Measurements from ENCODE around the gene KLK2.
A peak's percentile ranks its signal among the peaks of the same experiment; 100 is the strongest.
"Not testable (repeated sequence)": the region's sequence is repeated elsewhere in the genome, so short reads cannot be mapped to it uniquely, and the experiment has no call there.

KLK2 gene

DNA sequence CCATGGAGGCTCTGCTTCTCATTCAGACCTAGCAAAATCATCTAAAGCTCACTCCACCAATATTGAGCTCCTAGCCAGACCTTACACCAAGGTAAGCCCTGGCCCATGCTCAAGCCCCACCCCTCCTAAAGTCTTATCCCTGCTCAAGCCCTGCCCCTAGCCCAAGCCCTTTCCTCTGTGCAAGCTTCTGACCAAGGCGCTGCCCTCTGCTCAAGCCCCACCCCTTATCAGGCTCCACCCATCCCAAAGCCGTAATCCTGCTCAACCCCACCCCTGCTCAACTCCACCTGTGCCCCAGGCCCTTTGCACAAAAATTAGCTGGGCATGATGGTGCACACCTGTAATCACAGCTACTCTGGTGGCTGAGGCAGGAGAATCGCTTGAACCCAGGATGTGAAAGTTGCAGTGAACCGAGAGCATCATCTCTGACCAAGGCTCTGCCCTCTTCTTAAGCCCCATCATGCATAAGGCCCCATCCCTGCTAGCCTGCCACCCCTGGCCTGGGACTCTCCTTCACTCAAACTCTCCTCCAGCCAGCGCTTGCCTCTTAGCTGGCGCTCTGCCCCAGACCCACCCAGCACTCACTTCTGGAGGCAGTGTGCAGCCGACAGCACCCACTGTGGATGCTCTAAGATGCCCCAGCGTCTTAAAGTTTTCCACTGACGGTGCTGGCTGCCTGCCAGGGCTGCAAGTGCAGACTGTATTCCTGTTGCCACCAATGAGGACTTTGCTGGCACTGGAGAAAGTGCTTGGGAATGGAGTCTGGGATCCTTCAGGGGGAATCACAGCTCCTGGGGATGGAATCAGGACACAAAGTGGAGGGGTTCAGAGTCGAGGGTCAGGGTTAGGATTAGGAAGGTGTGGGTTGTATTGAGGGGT lies 21.5 kb downstream of the KLK2 start:
- DNase-seq = no peak

DNA sequence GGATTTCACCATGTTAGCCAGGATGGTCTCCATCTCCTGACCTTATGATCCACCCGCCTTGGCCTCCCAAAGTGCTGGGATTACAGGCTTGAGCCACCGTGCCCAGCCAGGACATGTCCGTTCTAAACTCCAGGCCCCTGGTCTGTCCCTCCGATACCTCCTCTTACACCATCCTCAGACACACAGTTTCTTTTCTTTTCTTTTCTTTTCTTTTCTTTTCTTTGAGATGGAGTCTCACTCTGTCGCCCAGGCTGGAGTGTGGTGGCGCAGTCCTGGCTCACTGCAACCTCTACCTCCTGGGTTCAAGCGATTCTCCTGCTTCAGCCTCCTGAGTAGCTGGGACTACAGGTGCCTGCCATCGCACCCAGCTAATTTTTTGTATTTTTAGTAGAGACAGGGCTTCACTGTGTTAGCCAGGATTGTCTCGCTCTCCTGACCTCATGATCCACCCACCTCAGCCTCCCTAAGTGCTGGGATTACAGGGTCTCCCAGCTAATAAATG lies 22.9 kb downstream of the KLK2 start:
- DNase-seq = not testable (repeated sequence)

DNA sequence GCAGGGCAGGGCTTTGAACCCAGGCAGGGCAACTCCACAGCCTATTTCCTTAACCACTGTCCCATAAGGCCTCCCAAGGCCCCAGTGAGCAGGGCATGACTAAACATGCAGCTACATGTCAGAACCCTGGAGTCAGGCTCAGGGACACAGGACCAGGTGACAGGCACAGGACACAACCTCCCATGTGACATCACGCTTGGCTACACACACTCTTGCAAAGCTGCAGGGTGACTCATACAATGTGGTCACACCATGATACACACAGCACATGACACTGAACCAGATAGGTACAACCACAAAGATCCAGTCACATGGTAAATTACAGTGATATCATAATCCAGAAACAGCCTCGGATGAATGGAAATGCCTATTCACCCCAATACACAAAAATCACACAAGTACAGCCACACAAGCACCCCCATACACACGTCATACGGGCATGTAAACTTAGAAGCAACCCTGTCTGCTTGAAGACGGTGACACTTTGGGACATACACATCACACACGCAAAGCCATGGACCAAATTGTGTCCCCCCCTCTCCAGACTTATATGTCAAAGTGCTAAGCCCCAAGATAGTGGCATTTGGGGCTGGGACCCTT lies 23.5 kb downstream of the KLK2 start:
- DNase-seq = no peak

DNA sequence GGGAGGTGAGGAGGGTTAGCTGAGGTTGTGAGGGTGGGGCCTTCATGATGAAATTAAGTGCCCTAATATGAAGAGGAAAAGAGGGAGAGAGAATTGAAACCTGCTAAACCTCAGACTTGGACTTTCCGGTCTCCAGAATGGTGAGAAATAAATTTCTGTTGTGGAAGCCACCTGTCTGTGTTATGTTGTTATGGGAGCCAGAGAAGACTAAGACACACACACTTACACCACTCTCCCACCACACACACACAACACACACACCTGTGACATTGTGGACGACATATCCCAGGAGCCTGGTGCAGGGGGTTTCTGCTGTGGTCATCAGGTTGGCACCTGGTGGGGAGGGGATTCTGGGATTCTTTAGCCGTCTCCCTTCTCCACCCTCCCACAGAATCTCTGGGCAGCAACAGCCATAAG lies 24.0 kb downstream of the KLK2 start:
- no peak for DNase-seq

DNA sequence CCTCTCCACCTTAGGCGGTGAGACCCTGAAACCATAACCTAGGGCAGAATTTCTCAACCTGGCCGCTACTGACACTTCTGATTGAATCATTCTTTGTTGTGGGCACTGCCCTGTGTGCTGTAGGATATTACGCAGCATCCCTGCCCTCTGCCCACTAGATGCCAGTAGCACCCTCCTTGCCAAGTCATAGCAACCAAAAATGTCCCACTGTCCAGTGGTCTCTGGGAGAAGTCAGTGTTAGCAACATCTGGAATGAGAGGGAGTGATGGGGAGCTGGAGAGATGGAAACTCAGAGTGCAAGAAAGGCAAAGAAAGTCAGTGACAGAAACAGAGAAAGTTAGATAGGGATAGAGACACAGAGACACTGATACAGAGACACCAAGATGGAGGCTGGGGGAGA lies 24.4 kb downstream of the KLK2 start:
- DNase-seq = no peak

DNA sequence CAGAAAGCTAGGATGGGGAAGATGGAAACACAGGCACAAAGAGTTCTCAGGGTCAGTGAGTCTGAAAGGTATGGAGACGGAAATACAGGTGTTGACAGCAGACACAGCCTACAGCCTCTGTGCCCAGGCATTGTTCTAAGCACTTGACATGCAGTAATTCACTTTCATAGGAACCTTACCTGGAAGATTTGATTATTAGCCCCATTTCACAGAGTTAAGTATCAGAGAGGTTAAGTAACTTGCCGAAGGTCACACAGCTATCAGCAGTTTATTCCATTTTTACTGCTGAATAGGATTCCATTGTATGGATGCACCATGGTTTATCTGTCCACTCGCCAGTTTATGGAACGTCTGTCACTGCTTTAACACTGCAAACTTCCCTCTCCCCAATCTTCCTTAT lies 24.8 kb downstream of the KLK2 start:
- DNase-seq = no peak

DNA sequence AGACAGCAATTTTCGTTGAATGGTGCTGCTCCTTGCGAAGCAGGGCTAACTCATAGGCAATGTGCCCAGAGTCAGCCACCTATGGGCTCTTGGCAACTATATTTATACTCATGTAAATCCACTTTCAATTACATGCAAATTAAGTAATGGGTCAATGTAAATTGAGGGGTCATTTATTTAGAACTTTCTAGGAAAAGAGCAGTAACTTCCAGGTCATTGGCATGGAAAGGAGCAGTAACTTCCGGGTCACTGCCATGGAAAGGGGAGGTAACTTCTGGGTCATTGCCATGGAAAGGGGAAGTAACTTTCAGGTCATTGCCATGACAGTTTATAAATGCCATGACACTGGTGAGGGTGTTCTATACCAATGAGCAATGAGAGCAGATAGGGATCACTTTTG lies 26.3 kb downstream of the KLK2 start:
- DNase-seq = no peak

DNA sequence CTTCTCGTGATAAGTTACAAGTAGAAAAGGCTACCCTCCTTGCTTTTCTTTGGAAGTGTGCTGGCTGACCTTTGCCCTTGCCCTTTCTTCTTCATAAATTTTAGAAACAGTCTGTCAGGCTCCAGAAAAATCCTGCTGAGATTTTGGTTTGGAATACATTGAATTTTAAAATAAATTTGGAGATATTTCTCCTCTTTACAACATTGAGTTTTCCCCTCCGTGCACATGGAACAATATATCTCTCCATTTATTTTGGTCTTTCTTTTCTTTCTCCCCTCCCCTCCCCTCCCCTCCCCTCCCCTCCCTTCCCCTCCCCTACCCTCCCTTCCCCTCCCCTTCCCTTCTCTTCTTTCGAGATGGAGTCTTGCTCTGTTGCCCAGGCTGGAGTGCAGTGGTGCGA lies 29.4 kb downstream of the KLK2 start:
- no peak for DNase-seq

DNA sequence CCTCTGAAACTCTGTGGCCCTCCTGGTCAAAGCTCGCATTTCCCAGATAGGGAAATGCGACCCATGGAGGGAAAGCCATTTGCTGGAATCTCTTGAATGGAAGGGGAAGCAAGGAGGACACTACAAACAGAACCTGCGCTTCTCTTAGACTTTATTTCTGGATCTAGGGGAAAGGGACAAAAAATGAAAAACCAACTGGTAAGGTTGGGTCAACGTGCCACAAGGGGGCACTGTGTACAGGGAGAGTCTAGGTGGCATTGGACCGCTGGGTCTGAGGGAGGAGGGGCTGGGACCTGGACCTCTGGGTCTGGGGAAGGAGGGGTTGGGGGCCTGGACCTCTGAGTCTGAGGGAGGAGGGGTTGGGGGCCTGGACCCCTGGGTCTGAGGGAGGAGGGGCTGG lies 33.0 kb downstream of the KLK2 start:
- no peak for DNase-seq

DNA sequence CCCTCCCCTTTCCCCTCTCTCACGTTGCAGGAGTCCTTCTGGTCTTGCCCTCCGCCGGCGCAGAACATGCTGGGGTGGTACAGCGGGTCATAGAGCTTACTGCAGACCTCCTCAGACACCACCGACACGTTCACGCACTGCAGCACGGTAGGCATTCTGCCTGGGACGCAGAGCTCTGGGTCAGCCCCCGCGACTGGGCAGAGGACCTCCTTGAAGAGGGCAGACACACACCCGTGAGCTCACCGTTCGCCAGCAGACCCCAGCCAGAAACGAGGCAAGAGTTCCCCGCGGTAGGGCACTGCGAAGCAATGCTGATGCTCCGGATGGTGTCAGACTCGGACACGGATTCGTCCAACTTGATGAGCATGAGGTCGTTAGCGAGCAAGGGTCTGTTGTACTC lies 35.1 kb downstream of the KLK2 start:
- DNase-seq = no peak

DNA sequence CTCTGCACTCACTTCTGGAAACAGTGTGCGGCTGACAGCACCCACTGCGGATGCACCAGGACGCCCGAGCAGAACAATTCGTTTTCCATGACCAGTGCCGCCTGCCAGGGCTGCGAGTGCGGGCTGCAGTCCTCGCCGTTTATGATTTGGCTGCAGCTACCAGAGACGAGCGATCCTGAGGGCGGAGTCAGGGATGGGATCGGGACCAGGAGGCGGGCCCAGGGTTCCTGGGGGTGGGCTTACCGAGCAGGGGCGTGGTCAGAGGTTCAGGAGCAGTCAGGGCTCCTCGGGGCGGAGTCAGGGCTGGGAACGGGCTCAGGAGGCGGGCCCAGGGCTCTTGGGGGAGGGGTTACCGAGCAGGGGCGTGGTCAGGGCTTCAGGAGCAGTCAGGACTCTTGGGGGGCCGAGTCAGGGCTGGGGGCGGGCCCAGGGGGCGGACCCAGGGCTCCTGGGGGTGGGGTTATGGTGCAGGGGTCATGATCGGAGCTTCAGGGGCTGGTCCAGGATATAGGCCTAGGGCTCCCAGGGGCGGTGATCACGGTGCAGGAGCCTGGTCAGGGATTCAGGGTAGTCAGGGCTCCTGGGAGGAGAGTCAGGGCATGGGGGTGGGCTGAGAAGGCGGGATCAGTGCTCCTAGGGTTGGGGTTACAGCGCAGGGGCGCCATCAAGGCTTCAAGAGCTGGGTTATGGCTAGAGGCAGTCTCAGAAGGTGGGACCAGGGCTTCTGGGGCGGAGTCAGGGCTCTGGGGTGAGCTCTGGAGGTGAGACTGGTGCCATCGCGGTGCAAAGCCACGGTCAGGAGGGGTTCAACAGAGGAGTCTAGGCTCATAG lies 36.2 kb downstream of the KLK2 start:
- DNase-seq = peak; percentile 87

DNA sequence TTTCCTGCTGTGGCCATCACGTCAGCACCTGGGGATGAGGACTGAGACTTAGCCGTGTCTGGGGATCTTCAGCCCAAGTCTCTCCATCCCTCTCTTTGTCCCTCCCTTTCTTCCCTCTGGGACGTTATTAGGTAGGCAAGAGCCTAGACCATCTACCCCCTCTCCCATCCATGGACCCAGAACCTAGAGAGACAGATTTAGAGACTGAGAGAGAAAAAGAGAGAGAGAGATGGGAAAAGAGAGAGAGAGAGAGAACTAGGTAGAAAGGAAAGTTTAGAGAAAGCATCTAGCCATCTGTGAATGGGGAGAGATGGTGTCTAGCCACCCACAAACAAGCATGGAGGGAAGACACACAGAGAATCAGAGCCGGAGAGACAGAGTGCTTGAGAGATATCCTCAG lies 37.5 kb downstream of the KLK2 start:
- no peak for DNase-seq

DNA sequence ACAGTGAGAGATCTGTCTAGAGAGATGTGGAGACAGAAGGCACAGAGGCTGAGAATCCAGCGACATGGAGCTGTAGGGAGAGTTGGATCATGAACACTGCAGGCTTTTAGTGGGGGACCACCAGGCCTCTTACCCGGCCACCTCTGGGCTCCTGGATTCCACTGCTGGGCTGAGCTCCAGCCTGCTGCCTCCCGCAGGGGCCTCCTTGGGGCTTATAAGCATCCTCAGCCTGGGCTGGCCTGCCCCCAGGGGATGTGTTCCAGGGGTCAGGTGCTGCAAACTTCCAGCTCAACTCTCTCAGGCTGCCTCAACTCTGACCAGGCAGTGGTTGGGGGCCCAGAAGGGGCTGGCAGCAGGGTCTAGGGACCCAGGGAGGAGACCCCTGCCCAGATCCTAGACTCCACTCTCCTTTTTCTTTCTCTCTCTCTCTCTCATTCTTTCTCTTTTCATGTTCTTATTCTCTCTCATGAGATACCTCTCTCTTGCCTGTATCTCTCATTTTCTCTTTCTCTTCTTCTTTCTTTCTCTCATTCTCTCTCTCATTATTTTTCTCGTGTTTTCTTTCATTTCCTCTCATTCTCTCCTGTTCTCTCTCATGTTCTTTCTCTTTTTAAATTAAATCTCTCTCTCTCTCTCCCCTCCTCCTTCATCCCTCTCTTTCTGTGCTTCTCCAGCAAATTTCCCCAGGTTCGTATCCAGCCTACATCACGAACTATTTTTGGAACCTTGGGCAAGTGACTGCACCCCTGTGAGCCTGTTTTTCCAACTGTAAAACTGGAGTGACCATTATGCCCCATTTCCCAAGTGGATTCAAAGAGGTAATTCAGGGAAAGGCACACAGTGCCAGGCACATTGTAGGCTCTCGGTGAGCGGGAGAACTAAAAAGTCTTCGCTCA lies 38.2 kb downstream of the KLK2 start, which contains the start of gene KLK4:
Gene KLK4 (minus strand): TSS at position 190 of the 896 bp plus-strand sequence. CDS start 657 bp downstream, outside the sequence.
- DNase-seq = no peak

DNA sequence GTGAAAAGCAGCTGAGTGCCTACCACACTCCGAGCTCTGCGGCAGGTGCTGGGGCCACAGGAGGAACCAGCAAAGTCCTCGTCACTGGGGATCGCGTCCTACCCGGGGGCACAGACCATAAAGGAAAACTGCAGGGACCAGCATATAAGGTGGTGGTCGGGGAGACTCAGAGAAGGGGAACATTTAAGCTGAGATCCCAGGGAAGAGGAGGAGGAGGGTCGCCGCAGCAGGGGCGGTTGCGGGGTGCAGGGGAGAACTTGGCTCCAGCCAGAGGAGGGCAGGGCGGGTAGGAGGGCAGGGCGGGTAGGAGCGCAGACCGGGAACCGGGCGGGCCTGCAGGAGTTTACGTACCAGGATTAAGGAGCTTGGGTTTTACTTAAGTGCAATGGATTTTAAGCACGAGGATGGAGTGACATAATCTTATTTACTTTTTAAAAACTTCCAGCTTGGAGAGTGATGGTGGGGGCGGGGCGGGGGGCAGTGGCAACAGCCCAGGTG lies 38.9 kb downstream of the KLK2 start:
- DNase-seq = no peak

DNA sequence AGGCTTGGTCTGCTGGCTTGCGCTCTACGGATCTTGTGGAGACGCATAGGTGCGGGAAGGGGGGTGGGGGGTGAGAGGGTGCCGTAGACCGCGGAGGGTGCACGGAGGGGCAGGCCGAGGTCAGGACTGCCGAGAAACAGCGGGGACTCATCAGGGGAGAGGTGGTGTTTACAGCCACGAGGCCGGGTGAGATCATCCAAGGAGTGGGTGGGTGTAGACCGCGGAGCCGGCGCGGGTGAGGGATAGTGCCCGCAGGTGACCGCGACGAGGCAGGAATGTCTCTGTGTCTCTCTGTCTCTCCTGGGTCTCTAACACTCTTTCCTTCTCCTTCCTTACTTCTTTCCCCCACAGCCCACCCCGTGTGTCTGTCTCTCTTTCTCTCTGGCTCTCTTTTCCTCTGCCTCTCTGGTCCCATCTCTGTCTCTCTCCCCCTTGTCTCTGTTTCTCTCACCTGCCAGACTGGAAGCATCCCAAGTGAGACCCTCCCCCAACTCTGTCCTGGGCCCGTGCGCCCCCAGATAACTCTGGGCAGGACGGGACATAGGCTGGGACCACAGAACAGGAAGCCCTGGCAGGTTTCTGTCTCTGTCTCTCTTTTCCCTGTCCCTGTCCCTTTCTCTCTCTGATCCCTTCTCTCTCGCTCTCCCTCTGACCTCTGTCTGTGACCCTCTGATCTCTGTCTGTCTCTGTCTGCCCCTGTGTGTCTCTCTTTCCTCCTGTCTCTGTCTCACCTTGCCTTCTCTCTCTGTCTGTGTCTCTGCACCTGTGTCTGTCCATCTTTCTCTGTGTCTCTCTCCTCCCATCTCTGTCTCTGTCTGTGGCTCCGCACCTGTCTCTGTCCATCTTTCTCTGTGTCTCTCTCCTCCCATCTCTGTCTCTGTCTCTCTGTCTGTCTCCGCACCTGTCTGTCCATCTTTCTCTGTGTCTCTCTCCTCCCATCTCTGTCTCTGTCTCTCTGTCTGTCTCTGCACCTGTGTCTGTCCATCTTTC lies 39.8 kb downstream of the KLK2 start:
- DNase-seq = no peak

DNA sequence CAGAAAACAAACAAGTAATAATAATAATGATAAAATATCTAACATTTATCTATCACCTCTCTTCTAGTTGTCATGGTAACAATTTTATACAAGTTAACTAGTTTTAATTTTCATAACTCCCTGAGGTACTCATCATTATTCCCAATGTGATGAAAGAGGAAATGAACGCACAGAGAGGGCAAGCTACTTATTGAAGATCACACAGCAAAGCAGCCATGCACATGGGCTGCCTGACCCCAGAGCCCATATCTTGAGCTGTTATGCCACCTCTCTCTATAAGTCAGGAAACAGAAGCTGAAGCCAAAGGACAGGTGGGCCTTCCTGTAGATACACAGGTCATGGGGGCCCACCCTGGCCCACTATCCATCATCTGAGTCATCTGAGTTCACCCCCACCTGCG lies 42.8 kb downstream of the KLK2 start:
- DNase-seq = no peak

DNA sequence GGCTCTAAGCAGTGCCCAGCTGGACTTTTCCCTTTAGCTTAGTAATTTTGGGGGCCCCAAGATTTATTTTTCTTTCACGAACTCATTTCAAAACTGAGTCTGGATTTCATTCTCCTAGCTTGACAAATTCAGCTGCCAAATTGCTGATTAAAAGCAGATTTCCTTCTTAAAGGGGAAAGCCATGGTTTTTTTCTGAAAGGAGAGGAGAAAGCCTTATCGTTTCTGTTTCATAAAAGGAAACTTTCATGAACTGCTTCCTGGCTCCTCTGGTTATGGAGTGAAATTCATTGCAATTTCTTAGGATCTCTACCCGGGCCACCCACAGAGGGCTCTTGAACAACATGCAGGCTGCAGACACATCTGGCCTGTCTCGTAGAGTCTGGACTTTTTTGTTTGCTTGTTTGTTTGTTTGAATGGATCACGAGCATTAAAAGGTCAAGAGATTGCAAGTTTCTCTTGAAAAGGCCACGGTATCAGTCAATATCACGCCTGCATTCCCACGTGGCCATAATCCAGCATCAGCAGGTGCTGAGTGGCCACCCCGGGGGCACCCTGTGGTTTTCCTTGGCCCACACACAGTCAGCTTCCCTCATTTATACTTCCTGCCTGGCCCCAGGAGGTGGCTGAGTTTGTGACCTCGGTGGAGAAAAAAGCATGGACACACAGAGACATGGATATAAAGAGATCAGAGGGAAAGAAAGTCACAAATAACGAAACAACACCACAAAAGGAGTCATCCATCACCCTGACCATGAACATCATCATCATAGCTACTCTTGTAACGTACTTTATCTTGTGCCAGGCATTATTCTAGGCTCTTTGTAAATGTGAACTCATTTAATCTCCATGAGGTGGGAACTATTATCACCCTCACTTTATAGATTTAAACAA lies 48.4 kb downstream of the KLK2 start:
- DNase-seq = no peak

DNA sequence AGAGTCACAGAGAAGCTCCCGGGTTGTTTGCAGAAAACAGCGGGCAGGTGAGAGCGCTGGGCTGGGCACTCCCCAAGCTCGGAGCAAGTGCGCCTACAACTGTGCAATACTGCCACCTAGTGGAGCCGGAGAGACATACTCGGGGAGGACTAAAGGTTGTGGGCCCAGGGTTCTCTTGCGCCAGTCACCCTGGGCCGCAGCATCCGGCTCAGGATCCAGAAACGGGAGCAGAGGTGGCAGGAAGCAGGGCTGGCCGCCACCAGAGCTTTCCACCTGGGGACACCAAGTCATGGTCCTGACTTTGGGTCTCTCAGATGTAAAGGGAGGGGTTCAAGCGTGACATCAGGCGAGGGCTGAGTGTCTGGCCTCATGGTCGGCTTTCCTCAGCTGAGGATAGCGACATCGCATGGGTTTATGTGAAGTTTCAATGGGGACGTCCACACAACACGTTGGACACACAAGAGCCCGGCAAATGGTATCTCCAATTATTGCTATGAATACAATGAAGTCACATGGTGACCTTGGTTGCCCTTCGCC lies 49.1 kb downstream of the KLK2 start:
- DNase-seq = peak; percentile 84

DNA sequence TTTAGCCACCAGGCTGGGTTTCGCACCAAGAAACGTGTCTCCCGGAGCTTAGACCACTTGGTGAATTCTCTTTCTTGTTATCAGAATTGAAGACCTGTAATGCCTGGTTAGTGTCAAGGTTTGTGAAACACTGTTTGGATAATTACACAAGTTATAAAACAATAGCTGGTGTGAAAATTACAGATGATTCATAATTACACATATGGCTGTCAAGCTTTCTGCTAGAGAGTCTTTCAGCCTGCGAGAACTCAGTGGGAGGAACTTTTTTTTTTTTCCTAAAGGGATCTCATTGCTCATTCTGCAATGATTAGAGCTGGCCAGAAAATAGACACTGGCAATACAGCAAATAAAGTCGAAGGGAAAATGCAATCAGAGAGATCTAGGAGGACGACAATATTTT lies 51.3 kb downstream of the KLK2 start:
- no peak for DNase-seq

Measured in retina (tissue), 1 donor.